COLO668 (cell line): ENCODE results near the gene STYXL2.

ENCODE experiments used
- DNase-seq: peaks from one replicate; lab custom pipeline; 2025; ENCODE audit not compliant: unreplicated experiment; lab: John Stamatoyannopoulos, UW

Gene STYXL2

DNA sequence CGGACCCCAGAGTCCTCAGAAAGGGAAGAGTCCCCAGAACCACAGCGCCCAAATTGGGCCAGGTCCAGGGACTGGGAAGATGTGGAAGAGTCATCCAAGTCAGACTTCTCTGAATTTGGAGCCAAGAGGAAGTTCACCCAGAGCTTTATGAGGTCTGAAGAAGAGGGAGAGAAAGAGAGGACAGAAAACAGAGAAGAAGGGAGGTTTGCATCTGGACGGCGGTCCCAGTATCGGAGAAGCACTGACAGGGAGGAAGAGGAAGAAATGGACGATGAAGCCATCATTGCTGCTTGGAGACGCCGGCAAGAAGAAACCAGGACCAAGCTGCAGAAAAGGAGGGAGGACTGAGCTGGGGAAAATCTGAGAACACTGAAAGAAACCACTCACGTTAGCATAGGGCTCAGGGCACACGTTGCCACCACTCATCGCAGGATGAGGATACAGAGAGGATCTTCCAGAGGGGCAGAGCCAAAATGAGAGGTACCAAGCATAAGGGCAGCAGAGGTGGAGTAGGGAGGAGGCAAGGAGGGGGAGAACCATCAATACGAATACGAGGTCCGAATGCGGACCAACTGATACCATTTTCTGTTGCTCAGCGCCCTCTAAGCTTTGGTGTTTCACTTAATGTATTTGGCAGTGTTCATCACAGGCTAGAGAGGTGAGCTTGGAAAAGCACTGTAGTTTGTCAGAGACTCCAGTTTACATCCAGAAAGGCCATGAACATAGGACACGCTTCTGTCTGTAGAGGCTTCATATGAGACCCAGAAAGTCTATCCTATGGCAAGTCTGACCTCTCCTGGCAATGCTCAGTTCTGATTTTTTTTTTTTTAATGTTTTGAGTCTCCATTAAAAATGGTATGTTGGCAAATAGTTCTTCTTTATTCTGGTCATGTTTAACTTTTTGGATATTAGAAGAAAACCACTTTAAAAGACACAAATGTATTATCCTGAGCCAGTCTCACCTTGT is 34.7 kb downstream of the STYXL2 start:
- DNase-seq: no peak

GRCh38 chr1:167130829-167131510 is 37.1 kb downstream of the STYXL2 start:
- no peak for DNase-seq

GRCh38 chr1:167132301-167133010 is 38.6 kb downstream of the STYXL2 start:
- DNase-seq: no peak

- DNase-seq: no peak
Measured at GRCh38 chr1:167135281-167135840, 41.5 kb downstream of the STYXL2 start.

GRCh38 chr1:167136191-167136614 is 42.3 kb downstream of the STYXL2 start:
- peak; percentile 31 for DNase-seq

- DNase-seq: no peak
Measured at GRCh38 chr1:167136806-167137205, 42.9 kb downstream of the STYXL2 start.

- no peak for DNase-seq
Measured at GRCh38 chr1:167137332-167137781, 43.5 kb downstream of the STYXL2 start.

DNA sequence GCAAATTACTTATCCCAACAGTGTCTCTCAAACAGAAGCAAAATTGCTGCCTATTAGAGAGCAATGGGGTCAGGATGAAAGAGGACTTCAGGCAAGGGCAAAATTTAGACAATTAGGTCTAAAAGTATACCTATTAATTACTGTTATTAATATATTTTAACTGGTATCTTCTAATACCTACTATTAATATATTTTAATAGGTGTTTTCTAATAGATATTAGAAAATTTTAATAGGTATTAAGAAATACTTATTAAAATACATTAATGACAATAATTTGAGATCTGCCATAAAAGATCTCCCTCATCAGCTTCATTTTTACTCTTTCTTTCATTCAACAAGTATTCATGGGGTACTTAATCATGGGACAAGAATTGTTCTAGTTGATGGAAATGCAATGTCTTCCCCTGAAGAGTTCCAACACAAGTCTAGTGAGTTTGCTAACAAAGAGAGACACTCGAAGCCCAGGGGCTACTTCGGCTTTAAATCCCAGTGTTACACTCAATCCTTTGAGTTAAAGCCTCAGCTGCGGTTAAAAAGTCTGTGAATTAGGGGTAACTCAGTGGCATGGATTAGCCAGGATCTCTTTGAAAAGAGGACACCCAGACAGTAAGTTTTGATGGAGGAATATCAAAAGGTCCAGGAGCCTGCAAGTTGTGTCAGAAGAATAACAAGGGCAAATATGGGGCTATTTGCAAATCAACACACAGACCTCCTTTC is 44.1 kb downstream of the STYXL2 start:
- no peak for DNase-seq

GRCh38 chr1:167138703-167139102 is 44.8 kb downstream of the STYXL2 start:
- DNase-seq: no peak

DNA sequence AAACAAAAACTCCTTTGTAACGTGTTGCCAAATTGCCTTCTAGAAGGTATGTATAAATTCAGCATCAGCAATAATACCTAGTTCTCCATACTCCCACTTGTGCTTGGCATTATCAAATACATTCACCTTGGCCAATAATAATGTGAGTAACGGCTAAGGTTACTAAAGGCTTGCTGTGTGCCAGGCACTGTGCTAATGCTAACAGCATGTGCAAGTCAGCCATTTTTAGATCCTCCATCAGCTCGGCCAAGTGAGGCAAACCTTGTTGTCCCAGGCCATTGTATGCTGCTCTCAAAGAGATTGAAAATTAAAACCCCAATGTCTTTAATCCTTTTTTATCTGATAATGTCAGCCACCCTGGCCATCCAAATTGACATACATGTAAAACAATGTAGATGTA is 48.1 kb downstream of the STYXL2 start:
- no peak for DNase-seq
